RCC 7860 (cell line): ENCODE results near the gene DMWD.

Experiments used
- DNase-seq: peaks from one replicate; pipeline ENCODE4 v3.0.0-alpha.2; 2015; ENCODE audit warnings: low spot score
- FAIRE-seq: peaks from 2 replicates; lab custom pipeline; 2012; peaks lifted over from hg19 to GRCh38; lab: Jason Lieb, UNC

The DMWD gene

DNA sequence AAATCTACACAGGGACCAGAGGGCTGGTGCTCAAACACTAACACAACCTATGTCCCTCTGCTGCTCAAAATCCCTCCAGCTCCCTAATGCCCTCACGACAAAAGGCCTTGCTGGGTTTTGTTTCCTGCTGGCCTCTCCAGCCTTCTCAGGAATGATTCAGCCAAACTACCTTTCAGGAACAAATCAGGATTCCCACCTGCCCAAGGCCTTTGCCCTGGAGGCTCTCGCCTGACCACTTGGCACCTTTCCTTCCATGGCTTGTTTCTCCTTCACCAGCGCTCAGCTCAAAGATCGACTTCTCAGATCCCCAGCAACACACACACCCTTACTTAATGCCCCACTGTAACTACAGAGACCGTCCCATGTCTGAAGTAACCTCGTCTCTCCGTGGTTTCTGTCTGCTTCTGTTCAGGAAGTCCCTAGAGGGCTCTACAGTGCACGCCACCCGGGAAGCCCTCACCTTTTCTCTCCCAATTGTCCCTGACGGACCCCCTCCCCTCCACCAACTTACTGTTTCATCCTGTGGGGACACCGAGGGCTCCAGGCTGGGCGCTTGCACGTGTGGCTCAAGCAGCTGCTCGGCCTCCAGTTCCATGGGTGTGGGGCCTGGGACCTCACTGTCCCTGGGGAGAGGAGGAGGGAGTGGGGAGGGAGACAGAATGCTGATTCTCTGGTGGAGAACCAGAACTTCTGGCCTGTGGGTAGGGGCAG lies 20.4 kb downstream of the DMWD start:
- DNase-seq = no peak
- no peak for FAIRE-seq

GRCh38 chr19:45771311-45771933 lies 21.2 kb downstream of the DMWD start:
- no peak for DNase-seq
- FAIRE-seq = no peak

GRCh38 chr19:45770192-45771101 lies 22.2 kb downstream of the DMWD start:
- FAIRE-seq = no peak
- peak; percentile 67 for DNase-seq

DNA sequence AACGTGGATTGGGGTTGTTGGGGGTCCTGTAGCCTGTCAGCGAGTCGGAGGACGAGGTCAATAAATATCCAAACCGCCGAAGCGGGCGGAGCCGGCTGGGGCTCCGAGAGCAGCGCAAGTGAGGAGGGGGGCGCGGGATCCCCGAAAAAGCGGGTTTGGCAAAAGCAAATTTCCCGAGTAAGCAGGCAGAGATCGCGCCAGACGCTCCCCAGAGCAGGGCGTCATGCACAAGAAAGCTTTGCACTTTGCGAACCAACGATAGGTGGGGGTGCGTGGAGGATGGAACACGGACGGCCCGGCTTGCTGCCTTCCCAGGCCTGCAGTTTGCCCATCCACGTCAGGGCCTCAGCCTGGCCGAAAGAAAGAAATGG lies 22.8 kb downstream of the DMWD start:
- no peak for FAIRE-seq
- DNase-seq = peak; percentile 3

- DNase-seq (peak; percentile 92), FAIRE-seq (peak; percentile 65)
Measured at GRCh38 chr19:45768984-45769782, 23.5 kb downstream of the DMWD start, which contains the start of gene SIX5. TSS of gene SIX5 (minus strand) at chr19:45769252. CDS start at chr19:45768844, 408 bp downstream.

GRCh38 chr19:45768655-45768983 lies 24.0 kb downstream of the DMWD start:
- FAIRE-seq (no peak), DNase-seq (no peak)

DNA sequence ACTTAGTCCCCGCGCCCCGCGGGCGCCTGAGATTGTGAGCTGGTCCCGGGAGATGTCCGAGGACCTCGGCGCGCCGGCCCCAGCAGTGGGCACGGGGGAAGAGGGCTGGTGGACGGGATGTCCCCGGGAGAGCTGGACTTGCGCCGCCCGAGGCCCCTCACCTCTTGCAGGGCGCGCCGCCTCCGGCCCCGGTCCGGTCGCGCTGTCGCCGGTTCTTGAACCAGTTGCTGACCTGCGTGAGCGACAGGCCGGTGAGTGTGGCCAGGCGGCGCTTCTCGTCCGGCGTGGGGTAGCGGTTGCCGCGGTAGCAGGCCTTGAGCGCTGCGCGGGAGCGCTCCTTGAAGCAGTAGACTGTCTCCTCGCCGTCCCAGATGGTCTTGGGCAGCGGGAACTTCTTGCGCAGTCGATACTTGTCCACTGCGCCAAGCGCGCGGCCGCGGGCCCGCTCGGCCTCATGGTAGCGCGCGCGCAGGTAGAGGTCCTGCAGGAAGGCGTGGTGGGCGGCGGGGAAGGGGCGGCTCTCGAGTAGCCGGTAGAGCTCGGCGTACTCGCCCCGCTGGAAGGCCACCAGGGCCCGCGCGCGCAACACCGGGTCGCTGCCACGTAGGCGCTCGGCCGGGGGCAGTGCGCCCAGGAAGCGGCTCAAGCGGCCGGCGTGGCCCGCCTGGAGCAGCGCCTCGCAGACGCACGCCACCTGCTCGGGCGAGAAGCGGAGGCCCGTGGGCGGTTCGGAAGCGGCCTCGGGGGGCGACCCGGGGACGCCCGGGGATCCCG lies 24.6 kb downstream of the DMWD start:
- no peak for FAIRE-seq
- peak; percentile 18 for DNase-seq

DNA sequence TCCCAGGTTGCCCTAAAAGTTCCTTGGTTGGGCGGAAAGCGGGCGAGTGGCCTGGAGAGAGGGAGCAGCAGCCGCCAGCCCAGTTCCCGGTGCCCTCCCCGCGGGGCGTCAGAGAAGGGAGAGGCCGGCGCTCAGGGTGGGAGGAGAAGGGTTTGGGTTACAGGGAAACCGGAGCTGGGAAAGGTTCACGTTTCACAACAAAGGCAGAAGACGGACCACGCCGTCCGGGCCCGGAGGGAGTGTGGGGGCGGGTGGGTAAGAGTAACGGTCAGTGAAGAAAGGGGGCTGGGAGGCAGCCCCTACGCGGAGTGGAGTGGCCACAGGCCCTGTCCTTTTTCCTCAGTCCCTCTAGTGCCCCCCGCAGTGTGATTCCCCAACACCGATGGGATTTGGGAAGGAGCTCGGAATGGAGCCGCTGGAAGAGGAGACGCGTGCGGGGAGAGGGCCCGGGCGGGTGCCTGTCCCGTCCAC lies 25.2 kb downstream of the DMWD start:
- no peak for FAIRE-seq

GRCh38 chr19:45766869-45767346 lies 25.7 kb downstream of the DMWD start:
- FAIRE-seq (no peak), DNase-seq (no peak)

More for the DNA sequence above, 25.2 kb downstream of the DMWD start:
- peak; percentile 14 for DNase-seq

- DNase-seq (no peak), FAIRE-seq (no peak)
Measured at GRCh38 chr19:45766296-45766868, 26.3 kb downstream of the DMWD start.

GRCh38 chr19:45765702-45766295 lies 26.8 kb downstream of the DMWD start:
- DNase-seq = no peak
- no peak for FAIRE-seq

- DNase-seq (no peak), FAIRE-seq (no peak)
Measured at GRCh38 chr19:45764945-45765701, 27.5 kb downstream of the DMWD start.

DNA sequence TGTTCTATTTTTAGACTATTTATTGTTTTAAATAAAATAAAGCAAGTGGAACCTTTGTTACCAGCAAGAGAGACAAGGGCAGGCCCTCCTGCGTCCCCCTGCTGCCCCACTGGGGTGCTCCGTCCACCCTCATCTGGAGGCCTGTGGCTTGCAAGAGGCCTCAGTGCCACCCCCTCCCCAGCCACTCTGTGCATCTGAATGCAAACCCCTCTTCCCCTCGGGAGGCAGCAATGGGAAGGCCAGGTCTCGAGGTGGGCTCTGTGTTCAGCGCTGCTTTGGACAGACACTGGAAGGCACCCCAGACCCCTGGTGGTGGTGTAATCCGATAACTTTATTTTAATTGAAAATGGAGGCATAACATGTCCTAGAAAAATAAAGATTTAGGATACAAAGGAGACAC lies 28.2 kb downstream of the DMWD start:
- FAIRE-seq (no peak), DNase-seq (no peak)

DNA sequence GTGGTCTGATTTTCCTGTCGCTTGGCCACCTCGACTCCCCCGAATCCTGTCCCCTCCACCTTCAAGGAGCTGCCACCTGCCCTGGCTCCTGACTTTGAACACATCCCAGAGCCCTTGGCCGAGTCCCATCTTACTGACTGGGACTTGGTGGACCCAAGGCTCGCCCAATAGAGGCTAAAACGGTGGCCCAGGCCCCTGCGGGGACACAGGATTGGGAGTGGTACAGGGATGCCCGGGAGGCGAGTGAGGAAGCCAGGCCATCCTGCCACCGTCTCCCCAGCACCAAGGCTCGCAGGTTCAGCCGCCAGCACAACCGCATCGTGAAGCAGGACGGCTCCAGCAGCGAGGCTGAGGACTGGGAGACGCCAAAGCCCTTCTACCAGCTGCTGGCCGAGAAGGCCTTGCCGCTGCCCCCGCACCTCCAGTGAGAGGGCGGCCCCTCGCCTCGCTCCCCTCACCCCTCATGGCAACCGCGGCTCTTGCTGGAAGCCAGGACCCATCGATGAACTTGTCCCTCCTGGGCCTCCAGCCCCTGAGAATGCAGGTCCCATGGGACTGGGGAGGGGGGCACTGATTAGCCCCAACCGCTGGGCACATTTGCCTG lies 28.9 kb downstream of the DMWD start:
- no peak for FAIRE-seq

DNA sequence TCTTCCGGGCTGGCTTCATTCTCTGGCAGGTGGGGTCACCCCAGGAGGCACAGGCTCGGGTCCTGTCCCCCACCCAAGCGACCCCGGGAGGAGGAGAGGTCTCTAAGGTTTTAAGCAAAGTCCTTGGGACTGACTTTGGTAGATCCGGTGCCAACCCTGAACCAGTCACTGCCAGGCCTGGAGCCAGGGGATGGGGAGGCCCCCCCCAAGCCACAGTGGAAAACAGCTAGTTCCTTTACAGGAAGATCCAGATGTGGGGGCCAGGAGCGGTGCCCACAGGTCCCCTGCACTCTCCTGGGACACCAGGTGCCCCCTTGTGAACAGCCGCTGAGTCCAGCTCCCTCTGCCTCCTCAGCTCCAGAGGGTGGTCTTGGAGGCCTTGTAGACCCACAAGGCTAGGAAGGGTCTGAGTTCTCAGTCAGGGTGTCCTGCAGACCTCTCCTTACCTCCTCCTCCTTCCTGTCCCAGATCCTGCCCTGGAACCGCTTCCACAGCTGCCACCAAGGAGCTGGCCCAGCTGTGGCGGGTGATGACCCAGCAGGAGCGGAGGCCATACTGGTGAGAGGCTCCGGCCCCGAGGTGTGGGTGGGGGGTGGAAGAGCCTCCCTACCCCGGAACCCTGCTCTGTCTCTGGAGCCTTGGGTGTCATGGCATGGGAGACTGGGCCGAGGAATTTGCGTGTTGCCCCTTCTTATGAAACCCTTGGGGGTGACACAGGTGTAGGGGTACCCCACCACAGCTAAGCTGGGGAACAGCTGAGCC lies 29.6 kb downstream of the DMWD start:
- DNase-seq (no peak), FAIRE-seq (no peak)

More for the DNA sequence above, 28.9 kb downstream of the DMWD start:
- DNase-seq = no peak

- DNase-seq = no peak
- no peak for FAIRE-seq
Measured at GRCh38 chr19:45761714-45762113, 30.9 kb downstream of the DMWD start.

DNA sequence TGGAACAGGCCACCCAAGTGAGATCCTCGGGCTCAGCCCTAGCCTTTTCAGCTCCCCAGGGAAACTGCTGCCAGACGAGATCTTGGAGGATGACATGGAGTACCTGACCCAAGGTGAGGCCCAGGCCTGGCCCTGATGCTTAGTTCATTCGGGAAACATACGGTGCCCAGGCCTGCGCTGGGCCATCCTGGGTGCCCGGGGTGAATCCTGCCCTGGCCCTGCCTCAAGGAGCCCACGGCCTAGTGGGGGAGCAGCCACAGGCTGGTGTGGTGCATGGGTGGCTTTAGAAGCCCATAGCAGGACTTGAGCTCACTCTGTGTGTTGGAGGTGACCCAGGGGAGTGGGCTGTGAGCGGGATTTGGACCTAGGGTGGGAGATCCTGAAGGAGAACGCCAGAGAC lies 33.7 kb downstream of the DMWD start:
- no peak for DNase-seq
- no peak for FAIRE-seq
